ENCODE data around the gene GADD45GIP1.

DNA sequence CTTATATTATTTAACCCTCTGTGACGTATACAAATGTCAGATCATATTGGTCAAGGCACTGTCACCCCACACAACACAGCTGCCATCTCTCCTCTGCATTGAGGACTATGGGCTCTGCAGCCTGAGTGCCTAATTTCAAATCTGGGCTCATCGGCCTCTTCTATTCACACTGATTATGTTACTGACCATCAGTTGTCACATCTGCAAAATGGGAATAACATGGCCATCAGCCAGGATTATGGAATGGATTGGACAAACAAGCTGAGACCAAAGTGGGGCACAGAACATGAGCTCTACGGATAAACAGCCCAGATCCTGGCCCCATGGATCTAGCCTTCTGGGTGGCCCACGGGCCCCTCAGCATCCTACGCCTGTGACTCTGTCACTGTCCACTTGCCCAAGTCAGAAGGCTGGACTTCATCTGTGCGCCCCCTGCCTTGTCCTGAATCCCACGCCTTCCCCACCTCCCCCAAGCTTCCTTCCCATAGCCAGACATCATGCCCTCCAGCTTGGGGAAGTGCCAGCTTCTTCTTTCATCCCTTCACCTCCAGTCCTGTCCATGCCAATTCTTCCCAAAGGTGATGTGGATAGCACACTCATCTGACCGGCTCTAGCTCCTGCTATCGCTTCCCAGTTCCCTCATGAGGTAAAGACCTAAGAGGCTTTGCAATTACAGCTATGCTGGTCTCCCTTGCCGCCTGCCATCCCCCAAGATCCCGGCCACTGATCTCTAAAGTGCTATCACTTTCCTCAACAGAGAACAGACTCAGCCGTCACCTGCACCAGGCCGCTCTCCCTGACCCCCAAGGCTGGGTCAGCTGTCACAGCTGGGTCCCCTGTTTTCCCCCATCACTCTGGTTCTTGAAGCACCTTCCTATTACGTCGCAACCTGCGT is 24.4 kb downstream of the GADD45GIP1 start:
- TF ChIP-seq, protein P1, sequence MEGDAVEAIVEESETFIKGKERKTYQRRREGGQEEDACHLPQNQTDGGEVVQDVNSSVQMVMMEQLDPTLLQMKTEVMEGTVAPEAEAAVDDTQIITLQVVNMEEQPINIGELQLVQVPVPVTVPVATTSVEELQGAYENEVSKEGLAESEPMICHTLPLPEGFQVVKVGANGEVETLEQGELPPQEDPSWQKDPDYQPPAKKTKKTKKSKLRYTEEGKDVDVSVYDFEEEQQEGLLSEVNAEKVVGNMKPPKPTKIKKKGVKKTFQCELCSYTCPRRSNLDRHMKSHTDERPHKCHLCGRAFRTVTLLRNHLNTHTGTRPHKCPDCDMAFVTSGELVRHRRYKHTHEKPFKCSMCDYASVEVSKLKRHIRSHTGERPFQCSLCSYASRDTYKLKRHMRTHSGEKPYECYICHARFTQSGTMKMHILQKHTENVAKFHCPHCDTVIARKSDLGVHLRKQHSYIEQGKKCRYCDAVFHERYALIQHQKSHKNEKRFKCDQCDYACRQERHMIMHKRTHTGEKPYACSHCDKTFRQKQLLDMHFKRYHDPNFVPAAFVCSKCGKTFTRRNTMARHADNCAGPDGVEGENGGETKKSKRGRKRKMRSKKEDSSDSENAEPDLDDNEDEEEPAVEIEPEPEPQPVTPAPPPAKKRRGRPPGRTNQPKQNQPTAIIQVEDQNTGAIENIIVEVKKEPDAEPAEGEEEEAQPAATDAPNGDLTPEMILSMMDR (IDR thresholded peaks at IDR 0.05) = no peak
- TF ChIP-seq POLR2A (IDR thresholded peaks at IDR 0.05) = no peak
